Measurements from ENCODE around the gene SARNP.

The SARNP gene

DNA sequence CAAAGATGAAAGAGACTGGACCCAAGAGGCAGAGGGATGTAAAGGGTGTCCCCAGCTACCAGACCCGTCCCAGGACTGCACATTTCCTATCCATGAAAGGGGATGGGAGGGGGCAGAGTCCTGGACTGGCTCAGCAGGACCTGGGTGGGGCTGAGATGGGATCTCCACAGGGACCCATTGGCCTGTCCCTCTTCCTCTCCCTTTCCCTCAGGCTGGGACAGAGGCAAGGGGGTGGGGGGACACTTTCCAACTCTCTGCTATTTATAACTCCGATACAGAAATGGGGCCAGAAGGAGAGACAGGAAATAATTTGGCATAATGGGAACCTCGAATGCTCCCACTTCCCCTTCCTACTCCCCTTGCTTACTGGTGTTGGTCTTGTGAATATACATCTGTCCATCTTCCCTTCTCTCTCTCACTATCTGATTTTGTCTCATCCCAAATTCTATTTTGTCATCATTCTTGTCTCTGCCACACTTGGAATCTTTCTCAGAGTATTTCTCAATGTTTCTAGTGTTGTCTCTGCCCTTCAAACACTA lies 108.8 kb downstream of the SARNP start:
- peaks cover 40% of the 10 kb centered on the region for H3K27me3 ChIP-seq (ENCODE audit: insufficient read depth, low read length, poor library complexity)

DNA sequence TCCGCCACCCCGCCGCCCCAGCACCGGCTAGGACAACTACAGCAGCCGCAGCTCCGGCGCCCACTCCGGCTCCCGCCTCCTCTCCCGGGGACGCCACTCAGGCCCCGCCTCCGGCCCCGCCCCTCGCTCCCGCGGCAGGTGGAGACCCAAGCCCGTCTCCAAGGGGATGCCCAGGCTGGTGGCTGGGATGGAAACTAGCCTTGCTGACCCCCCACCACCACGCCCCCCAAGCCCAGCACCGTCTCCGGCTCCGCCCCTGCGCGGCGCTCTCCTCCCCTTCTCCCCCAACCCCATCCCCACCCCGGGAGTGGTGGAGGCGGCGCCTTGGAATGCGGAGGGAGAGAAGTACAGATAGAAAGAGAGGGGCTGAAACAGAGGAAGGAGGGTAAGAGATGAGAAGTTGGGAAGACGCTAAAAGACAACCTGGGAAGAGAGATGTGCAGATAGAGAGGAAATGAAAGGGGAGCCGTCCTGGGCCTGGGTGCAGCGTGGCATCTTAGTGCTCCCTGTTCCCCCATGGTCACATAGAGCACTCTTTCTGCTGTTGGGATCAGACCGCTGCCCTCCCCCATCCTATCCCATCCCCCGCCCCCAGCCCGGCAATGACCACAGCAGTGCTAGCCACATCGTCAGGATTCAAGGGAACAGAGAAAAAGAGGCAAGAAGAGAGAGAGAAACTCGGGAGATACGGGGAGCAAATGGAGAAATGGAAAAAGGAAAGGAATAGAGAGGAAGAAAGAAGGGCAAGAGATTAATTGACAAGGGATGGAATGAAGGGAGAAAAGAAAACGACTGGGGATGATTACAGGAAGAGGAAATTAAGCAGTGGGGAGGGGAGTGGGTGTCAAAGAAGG lies 109.5 kb downstream of the SARNP start, which contains the start of gene ITGA7:
Gene ITGA7 (minus strand): TSS at position 64 of the 854 bp plus-strand sequence. CDS start 222 bp downstream, outside the sequence.
- H2AFZ ChIP-seq (ENCODE audit: low read depth, low read length), result no peak within 1 kb of the TSS
- H4K20me1 ChIP-seq (ENCODE audit: insufficient read depth, low read length), result no peaks in the 10 kb centered on the region
- peak within 1 kb of the TSS; percentile 43 for H3K4me2 ChIP-seq (ENCODE audit: insufficient read depth, low read length)
- peak; percentile 32 for DNase-seq
- peaks cover 40% of the 10 kb centered on the region for H3K27me3 ChIP-seq (ENCODE audit: insufficient read depth, low read length, poor library complexity)
- TF ChIP-seq, protein P1, sequence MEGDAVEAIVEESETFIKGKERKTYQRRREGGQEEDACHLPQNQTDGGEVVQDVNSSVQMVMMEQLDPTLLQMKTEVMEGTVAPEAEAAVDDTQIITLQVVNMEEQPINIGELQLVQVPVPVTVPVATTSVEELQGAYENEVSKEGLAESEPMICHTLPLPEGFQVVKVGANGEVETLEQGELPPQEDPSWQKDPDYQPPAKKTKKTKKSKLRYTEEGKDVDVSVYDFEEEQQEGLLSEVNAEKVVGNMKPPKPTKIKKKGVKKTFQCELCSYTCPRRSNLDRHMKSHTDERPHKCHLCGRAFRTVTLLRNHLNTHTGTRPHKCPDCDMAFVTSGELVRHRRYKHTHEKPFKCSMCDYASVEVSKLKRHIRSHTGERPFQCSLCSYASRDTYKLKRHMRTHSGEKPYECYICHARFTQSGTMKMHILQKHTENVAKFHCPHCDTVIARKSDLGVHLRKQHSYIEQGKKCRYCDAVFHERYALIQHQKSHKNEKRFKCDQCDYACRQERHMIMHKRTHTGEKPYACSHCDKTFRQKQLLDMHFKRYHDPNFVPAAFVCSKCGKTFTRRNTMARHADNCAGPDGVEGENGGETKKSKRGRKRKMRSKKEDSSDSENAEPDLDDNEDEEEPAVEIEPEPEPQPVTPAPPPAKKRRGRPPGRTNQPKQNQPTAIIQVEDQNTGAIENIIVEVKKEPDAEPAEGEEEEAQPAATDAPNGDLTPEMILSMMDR (IDR thresholded peaks at IDR 0.05; ENCODE audit: borderline replicate concordance, extremely low read depth, low read length, poor library complexity, severe bottlenecking), result no peak
- TF ChIP-seq EZH2 (IDR thresholded peaks at IDR 0.05; ENCODE audit: borderline replicate concordance, low read depth, low read length, severe bottlenecking), result no peak
- H3K36me3 ChIP-seq (ENCODE audit: insufficient read depth, low read length), result no peaks in the 10 kb centered on the region
- no peaks in the 10 kb centered on the region for H3K9me3 ChIP-seq (ENCODE audit: insufficient read depth, low read length, severe bottlenecking)
- no peaks in the 10 kb centered on the region for H3K79me2 ChIP-seq (ENCODE audit: insufficient read depth, low read length)
- H3K27ac ChIP-seq (ENCODE audit: low read length), result no peak within 1 kb of the TSS
- H3K4me1 ChIP-seq (ENCODE audit: insufficient read depth, low read length), result peaks cover 9% of the 10 kb centered on the region
- no peak within 1 kb of the TSS for H3K9ac ChIP-seq (ENCODE audit: low read depth, low read length)
- peak; percentile 66 for ATAC-seq (ENCODE audit: insufficient read depth, low read depth)
- H3K4me3 ChIP-seq (ENCODE audit: low read depth in 1 of 2, low read length in 2 of 2), result no peak within 1 kb of the TSS; a peak in 1 of 4 replicates

More for the DNA sequence above, 108.8 kb downstream of the SARNP start:
- H3K79me2 ChIP-seq (ENCODE audit: insufficient read depth, low read length), result no peaks in the 10 kb centered on the region
- no peak overlapping the region for H2AFZ ChIP-seq (ENCODE audit: low read depth, low read length)
- no peak overlapping the region for H3K27ac ChIP-seq (ENCODE audit: low read length)
- no peak overlapping the region for H3K4me3 ChIP-seq (ENCODE audit: low read depth in 1 of 2, low read length in 2 of 2)
- no peak overlapping the region for H3K4me2 ChIP-seq (ENCODE audit: insufficient read depth, low read length)
- H3K36me3 ChIP-seq (ENCODE audit: insufficient read depth, low read length), result no peaks in the 10 kb centered on the region
- no peak for DNase-seq
- H3K9ac ChIP-seq (ENCODE audit: low read depth, low read length), result no peak overlapping the region
- no peak for ATAC-seq (ENCODE audit: insufficient read depth, low read depth)
- no peaks in the 10 kb centered on the region for H3K9me3 ChIP-seq (ENCODE audit: insufficient read depth, low read length, severe bottlenecking)
- no peaks in the 10 kb centered on the region for H4K20me1 ChIP-seq (ENCODE audit: insufficient read depth, low read length)
- no peak for TF ChIP-seq EZH2 (IDR thresholded peaks at IDR 0.05; ENCODE audit: borderline replicate concordance, low read depth, low read length, severe bottlenecking)
- TF ChIP-seq, protein P1 (IDR thresholded peaks at IDR 0.05; ENCODE audit: borderline replicate concordance, extremely low read depth, low read length, poor library complexity, severe bottlenecking), result no peak
- peaks cover 9% of the 10 kb centered on the region for H3K4me1 ChIP-seq (ENCODE audit: insufficient read depth, low read length)

Measured in DND-41 (cell line).